ENCODE data around the gene PRSS22.

DNA sequence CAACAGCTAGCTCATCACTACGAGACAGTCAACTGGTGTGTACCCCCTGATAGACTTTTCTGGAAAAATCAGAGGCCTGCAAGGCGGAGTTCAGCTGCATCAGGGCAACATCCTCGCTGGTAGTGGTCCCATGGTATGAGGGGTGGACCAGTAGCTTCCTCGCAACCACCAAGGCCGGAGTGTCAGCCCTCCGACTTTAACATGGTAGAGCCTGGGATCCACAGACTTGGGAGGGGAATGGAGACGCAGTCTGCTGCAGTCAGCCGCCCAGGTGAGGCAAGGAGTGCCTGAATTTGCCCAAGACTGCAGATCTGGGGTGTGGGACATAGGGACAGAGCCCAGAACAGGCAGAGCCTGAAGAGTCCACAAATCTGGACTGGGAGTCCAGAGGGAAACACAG, 14.4 kb downstream of the PRSS22 start:
- TF ChIP-seq EZH2phosphoT487 (conservative IDR thresholded peaks at IDR 0.05; ENCODE audit: low read length): no peak
- TF ChIP-seq, protein P1, sequence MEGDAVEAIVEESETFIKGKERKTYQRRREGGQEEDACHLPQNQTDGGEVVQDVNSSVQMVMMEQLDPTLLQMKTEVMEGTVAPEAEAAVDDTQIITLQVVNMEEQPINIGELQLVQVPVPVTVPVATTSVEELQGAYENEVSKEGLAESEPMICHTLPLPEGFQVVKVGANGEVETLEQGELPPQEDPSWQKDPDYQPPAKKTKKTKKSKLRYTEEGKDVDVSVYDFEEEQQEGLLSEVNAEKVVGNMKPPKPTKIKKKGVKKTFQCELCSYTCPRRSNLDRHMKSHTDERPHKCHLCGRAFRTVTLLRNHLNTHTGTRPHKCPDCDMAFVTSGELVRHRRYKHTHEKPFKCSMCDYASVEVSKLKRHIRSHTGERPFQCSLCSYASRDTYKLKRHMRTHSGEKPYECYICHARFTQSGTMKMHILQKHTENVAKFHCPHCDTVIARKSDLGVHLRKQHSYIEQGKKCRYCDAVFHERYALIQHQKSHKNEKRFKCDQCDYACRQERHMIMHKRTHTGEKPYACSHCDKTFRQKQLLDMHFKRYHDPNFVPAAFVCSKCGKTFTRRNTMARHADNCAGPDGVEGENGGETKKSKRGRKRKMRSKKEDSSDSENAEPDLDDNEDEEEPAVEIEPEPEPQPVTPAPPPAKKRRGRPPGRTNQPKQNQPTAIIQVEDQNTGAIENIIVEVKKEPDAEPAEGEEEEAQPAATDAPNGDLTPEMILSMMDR (IDR thresholded peaks at IDR 0.05; ENCODE audit: insufficient read depth, low read length, poor library complexity, severe bottlenecking): no peak

Measured in SU-DHL-6 (cell line).